Dedifferentiated amniotic fluid mesenchymal stem cell (primary cell): Measurements from ENCODE around the gene STRIP2.
"Not testable (repeated sequence)": the region's sequence is repeated elsewhere in the genome, so short reads cannot be mapped to it uniquely, and the experiment has no call there.

Source experiments
- DNase-seq: peaks from one replicate; pipeline ENCODE4 v3.0.0-alpha.2; 2016; ENCODE audit errors: extremely low spot score

The STRIP2 gene

DNA sequence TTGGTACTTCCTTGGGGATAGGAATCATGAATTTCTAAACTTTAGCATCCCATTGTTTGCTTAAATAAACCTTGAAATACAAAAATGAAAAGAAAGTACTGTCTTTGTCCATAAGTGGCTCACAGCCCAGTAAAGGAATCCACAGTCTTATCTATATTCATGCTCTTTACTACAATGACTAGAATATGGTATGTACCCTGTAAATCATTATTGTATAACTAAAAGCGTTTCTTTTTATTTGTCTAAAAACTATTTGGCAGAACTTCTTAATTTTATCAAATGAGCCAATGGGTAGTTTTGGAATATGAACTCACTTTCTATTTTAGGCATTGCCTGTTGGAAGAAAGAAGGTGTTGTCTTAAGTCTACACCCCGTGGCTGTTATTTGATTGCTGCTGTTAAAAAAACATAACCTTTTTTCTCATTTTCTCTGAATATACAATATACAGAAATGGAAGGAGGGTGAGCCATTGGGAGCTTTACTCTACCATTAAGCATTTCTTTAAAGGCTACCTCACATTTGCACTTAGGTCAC lies 12.4 kb upstream of the STRIP2 start:
- DNase-seq = no peak

DNA sequence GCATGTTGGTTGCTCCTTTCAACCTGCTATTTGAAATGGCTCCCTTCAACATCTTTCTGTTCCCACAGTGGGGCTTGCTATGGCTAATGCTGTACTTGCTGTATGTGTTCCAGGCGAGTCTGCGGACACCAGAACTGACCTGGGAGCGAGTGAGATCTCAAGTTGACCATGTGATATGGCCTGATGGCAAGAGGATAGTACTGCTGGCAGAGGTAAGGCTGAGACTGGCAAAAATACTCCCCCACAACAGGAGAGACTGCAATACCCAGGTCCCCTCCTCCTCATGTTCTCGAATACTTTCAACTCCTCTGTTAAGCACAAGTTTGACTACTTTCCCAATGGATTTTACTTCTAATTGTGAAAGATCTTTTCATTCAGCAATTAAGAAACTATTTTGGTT lies 11.5 kb upstream of the STRIP2 start:
- no peak for DNase-seq

DNA sequence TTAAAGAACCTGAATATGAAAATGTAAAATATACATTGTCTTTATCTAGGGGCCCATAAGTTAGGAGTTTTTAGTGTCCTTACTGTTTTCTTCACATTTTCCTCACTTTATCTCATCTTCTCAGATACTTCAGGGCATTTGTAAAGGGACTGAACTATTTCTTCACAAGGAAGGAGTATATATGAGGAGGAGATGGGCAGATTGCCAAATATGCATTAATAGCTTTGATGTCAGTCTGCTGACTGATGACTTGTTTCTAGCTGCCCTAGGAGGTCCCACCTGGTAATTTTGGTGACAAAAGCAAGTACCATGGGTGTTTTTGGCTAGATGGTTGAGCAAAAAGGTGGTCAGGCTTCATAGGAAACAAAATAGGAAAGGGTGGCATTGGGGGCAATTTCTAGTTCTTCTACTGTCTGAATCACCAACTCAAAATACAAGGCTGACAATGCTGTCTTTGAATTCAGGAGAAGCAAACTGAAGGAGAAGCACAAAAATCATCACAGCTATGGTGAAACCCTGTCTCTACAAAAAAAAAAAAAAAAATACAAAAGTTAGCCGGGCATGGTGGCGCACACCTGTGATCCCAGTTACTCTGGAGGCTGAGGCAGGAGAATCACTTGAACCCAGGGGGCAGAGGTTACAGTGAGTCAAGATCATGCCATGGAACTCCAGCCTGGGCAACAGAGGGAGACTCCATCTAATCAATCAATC lies 10.4 kb upstream of the STRIP2 start:
- DNase-seq = no peak

DNA sequence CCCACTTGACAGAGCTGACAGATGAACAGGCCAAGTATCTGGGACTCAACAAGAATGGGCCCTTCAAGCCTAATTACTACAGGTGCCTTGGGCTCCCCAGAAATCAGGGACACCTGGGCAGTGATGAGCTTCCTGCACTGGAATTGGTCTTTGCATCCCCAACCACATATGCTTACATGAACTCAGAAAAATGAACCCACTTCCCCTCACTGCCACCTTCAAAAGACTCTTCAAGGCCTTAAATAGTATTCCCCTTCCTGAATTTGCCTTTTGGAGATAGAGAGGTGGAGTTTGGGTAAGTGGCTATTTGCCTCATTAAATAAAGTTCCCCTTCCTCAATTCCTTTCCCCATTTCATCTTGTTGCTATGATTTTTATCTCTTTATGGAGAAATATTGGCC lies 7.8 kb upstream of the STRIP2 start:
- DNase-seq = no peak

DNA sequence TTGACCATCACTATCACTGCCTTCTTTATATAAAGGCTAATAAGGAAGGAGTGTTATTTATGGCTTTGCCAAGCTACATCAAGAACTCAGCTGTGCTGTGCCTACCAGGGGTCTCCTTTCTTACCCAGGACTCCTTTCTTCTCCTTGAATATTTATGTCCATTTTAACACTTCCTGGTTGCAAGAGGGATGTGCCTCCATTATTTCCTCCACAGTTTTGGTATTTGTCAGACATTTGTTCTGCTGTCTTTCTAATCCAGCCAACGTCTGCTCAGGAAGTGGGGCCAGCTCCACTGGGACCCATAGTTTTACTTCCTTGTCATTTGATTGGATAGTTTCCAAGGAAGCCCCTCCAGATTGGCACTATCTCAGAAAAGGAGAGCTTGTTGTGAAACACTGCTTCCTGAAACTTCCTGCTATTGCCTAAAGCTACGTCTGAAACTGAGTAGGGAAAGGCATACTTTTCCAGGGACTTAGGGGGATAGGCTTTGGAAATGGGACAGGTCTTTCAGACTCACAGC lies 6.6 kb upstream of the STRIP2 start:
- no peak for DNase-seq

- DNase-seq = no peak
These were observed 2.2 kb upstream of the STRIP2 start for GRCh38 chr7:129431911-129432643.

DNA sequence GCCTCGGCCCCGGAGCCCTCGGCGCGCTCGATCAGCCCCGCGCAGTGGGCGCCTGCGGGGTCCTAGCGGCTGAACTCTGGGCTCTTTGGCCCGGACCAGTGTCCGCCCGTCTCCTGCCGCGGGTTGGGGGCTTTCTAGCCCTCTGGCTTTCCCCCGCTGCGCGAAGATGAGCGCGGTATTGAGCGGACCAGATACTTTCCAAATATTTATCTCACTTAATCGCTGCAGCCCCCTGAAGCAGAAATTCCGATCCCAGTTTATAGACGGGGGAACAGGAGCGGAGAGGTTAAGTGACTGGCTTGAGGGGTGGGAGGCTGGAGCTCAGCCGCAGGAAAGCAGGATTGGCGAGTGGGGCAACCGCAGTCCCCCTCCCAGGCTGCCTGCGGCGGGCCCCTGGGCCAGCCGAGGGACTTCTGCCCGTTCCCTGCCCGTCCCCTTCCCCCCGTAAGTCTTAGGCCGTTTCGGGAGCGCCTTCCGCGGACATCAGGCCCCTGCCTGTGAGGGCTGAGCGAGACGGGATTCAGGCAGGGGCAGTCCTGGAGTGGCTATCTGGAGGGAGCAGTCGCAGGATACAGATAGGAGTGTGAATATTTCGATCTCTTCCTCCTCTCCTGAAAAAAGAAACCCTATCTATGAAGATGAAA lies 565 bp downstream of the STRIP2 start:
- DNase-seq = no peak

- DNase-seq = no peak
These were observed 1.2 kb downstream of the STRIP2 start for GRCh38 chr7:129435414-129435829.

DNA sequence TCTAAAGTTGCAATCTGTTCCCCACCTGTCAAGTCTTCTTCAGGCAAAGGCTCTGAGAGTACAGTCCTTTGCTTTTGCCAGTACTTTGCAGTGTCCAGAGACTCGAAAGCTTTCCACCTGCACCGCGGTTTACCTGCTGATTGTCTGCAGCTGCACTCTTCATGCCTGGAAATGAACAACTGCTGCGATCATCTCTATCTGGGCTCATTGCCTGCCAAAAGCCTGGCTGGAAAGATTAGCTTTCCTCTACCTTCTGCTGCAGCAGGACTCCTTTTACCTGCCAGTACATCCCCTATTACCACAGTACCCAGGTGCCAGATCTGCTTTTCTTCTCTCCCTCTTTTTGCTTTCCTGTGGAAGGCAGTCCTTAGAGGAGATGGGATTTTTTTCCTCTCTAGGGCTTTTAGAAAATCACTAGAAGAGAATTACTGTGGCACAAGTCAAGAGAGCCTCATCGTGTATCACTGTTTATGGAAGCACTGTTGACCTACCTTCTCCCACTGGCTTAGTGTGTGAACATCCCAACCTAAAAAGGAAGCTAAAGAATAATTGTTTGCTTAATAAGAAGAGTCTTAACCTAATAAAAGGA lies 2.2 kb downstream of the STRIP2 start:
- no peak for DNase-seq

- no peak for DNase-seq
These were observed 3.0 kb downstream of the STRIP2 start for GRCh38 chr7:129437190-129437589.

DNA sequence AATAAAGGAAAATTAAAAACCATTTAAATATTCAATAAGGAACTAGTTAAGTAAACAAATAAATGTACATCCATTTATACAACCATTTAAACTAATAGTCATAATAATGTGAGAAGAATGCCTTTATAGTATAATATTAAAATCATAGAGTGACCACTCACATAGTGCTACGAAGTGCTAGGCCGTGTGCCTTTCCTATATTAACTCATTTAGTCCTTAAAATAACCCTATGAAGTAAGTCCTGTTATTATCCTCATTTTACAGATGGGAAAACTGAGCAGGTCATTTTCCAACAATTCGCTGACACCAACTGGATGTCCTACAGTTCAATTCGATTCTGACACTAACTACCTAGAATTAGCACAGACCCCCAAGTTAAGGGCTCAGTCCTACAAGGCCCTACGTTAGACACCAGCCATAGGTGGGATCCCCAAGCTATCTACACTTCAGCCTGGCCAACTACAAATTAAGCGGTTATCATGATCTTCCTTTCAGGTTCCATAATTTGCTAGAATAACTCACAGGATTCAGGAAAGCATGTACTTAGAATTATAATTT lies 4.1 kb downstream of the STRIP2 start:
- no peak for DNase-seq

GRCh38 chr7:129438839-129439651 lies 4.8 kb downstream of the STRIP2 start:
- DNase-seq = no peak

DNA sequence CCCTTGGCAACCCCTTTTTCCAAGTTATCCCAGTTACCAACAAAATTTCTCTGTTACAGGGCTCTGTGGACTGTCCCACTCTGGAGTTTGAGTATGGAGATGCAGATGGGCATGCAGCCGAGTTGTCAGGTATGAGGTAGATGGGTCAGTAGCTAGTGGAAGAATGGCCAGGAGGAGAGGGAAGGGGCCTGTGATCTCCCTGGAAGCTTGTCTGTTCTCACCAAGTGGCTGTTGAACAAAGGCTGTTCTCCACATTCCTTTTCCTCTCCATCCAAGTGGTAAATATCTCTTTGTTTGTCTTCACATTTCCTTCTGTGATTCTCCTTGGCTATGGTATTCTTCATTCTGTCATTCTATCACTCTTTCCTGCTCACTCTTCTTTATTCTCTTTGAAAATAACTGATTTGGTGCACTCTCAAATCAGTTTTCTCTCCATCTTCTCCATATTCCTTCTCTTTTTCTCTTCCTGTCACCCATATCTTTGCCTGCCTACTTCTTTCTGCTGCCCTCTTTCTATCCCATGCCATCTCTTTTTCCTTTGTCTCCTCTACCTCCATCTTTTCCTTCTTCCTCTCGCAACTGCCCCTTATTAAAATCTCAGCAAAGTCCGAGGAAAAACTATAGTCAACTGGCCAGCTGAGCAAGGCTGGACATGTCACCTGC lies 5.9 kb downstream of the STRIP2 start:
- no peak for DNase-seq

- no peak for DNase-seq
These were observed 9.4 kb downstream of the STRIP2 start for GRCh38 chr7:129443612-129444011.

- DNase-seq = not testable (repeated sequence)
These were observed 10.5 kb downstream of the STRIP2 start for GRCh38 chr7:129444776-129445175.

DNA sequence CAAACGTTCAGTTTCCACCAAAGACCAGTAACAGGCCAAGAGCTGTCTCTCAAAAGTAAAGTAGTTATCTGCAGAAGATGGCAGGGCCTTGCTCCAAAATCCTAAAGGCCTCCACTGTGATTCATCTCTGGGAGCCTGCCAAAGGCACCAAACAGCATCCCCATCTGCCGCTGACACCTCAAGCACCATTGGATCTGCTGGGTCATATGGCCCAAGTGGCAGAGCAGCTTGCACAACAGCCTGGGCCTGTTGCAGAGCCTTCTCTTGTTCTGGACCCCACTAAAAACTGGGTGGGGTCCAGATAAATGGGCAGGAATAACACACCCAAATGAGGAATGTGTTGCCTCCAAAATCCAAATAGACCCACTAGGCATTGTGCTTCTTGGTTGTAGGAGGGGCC lies 12.7 kb downstream of the STRIP2 start:
- not testable (repeated sequence) for DNase-seq

GRCh38 chr7:129447445-129447844 lies 13.2 kb downstream of the STRIP2 start:
- DNase-seq = not testable (repeated sequence)

DNA sequence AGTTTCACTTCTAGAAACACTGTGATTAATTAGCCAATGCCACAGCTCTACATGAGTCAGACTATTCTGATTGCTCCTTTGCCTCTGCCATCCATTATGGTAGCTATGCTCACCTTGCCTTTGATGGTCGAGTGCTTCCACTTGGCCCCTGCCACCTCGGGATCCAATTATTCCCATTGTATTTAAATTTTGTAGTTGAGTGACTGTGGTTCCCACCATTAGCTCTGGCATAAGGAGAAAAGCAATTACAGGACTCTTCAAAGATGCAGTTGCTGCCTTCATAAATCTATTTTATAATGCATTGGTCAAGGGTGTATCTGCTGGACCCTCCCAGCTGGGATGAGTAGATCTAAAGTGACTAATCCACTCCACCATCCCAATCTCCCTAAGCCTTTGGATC lies 14.4 kb downstream of the STRIP2 start:
- not testable (repeated sequence) for DNase-seq

- no peak for DNase-seq
These were observed 16.1 kb downstream of the STRIP2 start for GRCh38 chr7:129450295-129450694.

GRCh38 chr7:129452589-129453231 lies 18.5 kb downstream of the STRIP2 start:
- no peak for DNase-seq
